SK-N-SH treated with all-trans-retinoic acid at 6 μM for 48 hours (cell line): ENCODE measurements around the gene BCDIN3D.

ENCODE experiments used
- BACH2 ChIP-seq: fragments of 250-450 bp; sonication (Bioruptor Pico); IDR thresholded peaks from 2 replicates; pipeline ENCODE4 v1.9.0; 2021; ENCODE audit warnings: mild to moderate bottlenecking, borderline replicate concordance
- CSDC2 ChIP-seq: fragments of 250-450 bp; sonication (Bioruptor Pico); IDR thresholded peaks from 2 replicates; pipeline ENCODE4 v1.5.0; 2020; ENCODE audit warnings: mild to moderate bottlenecking, moderate library complexity
- CSRNP3 ChIP-seq: fragments of 250-450 bp; sonication (Bioruptor Pico); IDR thresholded peaks from 2 replicates; pipeline ENCODE4 v1.5.1; 2021; ENCODE audit warnings: mild to moderate bottlenecking, moderate library complexity
- ISL1 ChIP-seq: fragments of 250-450 bp; sonication (Bioruptor Pico); IDR thresholded peaks from 2 replicates; pipeline ENCODE4 v2.1.2; 2022; ENCODE audit warnings: mild to moderate bottlenecking, moderate library complexity
- PATZ1 ChIP-seq: fragments of 250-450 bp; sonication (Bioruptor Pico); IDR thresholded peaks from 2 replicates; pipeline ENCODE4 v1.8.0; 2020; ENCODE audit warnings: mild to moderate bottlenecking, moderate library complexity, borderline replicate concordance
- PPARA ChIP-seq: fragments of 250-450 bp; sonication (Bioruptor Pico); IDR thresholded peaks from 2 replicates; pipeline ENCODE4 v1.5.0; 2020; ENCODE audit warnings: mild to moderate bottlenecking, borderline replicate concordance
- TCF4 ChIP-seq: fragments of 250-450 bp; sonication (Bioruptor Pico); IDR thresholded peaks from 2 replicates; pipeline ENCODE4 v1.8.0; 2021; ENCODE audit warnings: mild to moderate bottlenecking, moderate library complexity, borderline replicate concordance
- ZC3H10 ChIP-seq: fragments of 250-450 bp; sonication (Bioruptor Pico); IDR thresholded peaks from 2 replicates; pipeline ENCODE4 v1.5.1; 2021; ENCODE audit warnings: mild to moderate bottlenecking, moderate library complexity
- ZFP3 ChIP-seq: fragments of 250-450 bp; sonication (Bioruptor Pico); IDR thresholded peaks from 2 replicates; pipeline ENCODE4 v1.5.0; 2020; ENCODE audit warnings: mild to moderate bottlenecking, moderate library complexity
- ZNF70 ChIP-seq: fragments of 450-650 bp; formaldehyde crosslinking; IDR thresholded peaks from 2 replicates; pipeline ENCODE4 v1.5.0; 2020; ENCODE audit warnings: mild to moderate bottlenecking, moderate library complexity

GRCh38 chr12:49891012-49891411, 48.1 kb upstream of the BCDIN3D start:
- TF ChIP-seq PATZ1 (CRISPR knock-in tag) (no peak), ISL1 (CRISPR knock-in tag) (no peak), ZFP3 (CRISPR knock-in tag) (no peak), CSDC2 (CRISPR knock-in tag) (no peak), PPARA (CRISPR knock-in tag) (no peak), ZNF70 (no peak), CSRNP3 (CRISPR knock-in tag) (no peak), TCF4 (CRISPR knock-in tag) (no peak), BACH2 (CRISPR knock-in tag) (no peak), ZC3H10 (CRISPR knock-in tag) (no peak)
